ENCODE measurements around the gene TPM4.
"Not testable (repeated sequence)": the region's sequence is repeated elsewhere in the genome, so short reads cannot be mapped to it uniquely, and the experiment has no call there.

TPM4 gene

DNA sequence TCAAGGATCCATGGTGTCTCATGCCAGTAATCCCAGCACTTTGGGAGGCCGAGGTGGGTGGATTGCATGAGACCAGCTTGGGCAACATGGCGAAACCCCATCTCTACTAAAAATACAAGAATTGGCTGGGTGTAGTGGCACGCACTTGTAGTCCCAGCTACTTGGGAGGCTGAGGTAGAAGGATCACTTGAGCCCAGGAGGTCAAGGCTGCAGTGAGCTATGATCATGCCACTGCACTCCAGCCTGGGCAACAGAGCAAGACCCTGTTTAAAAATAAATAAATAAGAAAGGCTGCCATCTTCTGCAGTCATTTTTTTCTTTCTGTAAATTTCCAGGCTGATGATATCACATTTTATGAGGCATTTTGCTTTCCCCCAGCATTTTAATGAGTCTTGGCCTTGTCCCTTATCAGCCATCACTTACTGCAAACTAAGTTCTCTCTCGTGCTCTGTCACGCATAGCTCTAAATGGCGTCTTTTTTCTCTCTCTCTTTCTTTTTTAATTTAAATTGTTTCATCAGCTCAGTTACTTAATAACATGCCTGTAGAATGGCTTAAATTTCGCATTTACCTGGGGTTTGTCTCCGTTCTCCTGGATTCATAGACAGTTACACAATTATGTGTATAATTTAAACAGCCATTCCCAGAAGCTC is 23.1 kb downstream of the TPM4 start:
- DNase-seq: not testable (repeated sequence)

DNA sequence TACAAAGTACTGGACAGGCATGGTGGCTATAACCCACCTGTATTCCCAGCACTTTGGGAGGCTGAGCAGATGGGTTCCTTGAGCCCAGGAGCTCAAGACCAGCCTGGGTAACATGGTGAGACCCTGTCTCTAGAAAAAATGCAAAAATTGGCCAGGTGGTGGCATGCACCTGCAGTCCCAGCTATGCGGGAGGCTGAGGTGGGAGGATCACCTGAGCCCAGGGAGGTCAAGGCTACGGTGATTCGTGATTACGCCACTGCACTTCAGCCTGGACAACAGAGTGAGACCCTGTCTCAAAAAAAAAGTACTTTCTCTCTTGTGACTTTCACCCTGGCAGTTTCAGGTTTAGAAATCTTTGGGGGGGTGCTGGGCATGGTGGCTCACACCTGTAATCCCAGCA is 24.2 kb downstream of the TPM4 start:
- no peak for DNase-seq

DNA sequence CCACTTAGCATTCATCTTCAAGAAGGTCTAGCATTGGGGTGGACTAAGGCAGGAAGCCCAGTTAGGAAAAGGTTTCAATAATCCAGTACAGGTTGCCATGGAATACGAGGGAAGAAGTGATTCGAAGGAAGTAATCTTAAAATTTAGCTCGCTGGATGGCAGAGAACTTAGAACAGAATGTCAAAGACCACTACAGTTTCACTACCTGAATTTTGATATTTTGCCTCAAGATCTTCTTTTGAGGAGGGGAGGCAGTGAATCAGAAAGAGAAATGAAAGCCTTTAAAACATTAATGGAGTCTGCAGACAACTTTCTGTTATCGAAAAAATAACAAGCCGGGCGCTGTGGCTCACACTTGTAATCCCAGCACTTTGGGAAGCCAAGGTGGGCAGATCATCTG is 28.4 kb downstream of the TPM4 start:
- DNase-seq: no peak

DNA sequence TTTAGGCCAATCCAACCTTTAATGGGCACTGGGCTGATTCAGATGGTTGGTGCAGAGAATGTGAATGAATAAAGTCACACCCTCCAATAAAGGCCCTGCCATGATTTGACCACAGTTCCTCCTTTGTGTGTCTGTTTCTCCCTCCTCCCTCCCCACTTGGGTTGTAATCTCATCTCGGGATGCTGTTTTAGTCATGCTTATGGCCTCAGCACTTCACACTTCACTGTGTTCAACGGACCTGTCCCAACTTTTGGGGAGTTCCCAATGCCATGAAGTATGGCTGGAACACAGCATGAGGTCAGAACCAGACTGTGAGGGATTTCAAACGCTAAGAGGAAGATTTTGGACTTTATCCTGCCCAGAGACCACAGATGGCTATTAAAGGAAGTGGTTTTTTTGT is 29.8 kb downstream of the TPM4 start:
- DNase-seq: no peak

- DNase-seq: peak; percentile 99
Observed at GRCh38 chr19:16111160-16111908, 35.0 kb downstream of the TPM4 start, which contains the start of gene RAB8A. Gene RAB8A (plus strand): TSS chr19:16111889. CDS start chr19:16111902, 13 bp downstream.

DNA sequence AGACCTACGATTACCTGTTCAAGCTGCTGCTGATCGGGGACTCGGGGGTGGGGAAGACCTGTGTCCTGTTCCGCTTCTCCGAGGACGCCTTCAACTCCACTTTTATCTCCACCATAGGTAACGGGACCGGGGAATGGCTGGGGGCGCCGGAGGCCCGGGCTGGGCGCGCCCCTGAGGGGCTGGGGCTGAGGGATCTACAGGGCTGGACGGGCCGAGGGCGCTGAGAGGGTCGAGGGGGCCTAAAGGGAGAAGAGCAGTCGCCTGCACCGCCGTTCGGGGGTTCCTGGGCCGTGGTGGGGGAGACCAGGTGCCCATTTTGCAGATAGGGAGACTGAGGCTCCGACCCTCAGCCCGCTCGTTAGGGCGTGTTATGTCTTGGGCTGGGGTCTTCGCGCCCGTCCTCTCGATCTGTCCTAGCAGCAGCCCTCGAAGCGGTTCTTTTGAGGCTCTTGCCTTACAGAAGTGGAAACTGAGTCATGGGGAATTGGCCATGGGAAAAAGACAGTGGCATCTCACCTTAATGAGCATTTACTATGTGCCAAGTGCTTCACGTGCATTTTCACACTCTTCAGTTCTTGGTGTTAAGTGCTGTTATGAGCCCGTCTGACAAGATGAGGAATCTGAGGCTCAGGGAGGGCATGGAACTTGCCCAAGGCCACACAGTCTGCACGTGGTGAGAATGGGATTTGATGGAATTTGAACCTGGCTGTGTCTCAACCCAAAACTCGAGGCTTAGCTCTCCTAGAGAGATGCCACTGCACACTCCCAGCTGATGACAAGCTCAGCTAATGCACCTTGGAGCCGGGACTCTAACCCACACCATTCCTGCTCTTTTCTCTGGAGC is 35.8 kb downstream of the TPM4 start:
- DNase-seq: no peak

GRCh38 chr19:16112778-16113177 is 36.5 kb downstream of the TPM4 start:
- no peak for DNase-seq

DNA sequence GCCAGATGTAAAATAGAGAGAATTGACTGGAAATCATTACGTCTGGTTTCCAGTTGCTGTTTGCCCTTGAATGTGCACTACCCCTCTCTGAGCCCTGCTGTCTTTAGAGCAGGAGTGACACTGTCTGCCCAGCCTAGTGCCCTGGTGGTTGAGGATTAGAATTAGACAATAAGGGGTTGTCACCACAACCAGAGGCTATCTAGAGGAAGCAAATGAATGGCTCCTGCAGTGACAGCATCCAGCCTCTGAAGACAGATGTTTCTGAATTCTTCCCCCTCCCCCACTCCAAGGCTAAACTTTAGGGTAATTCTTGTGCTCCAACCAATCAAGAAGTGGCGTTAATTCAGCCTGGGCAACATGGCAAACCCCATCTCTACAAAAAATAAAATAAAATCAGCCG is 37.4 kb downstream of the TPM4 start:
- DNase-seq: peak; percentile 30

DNA sequence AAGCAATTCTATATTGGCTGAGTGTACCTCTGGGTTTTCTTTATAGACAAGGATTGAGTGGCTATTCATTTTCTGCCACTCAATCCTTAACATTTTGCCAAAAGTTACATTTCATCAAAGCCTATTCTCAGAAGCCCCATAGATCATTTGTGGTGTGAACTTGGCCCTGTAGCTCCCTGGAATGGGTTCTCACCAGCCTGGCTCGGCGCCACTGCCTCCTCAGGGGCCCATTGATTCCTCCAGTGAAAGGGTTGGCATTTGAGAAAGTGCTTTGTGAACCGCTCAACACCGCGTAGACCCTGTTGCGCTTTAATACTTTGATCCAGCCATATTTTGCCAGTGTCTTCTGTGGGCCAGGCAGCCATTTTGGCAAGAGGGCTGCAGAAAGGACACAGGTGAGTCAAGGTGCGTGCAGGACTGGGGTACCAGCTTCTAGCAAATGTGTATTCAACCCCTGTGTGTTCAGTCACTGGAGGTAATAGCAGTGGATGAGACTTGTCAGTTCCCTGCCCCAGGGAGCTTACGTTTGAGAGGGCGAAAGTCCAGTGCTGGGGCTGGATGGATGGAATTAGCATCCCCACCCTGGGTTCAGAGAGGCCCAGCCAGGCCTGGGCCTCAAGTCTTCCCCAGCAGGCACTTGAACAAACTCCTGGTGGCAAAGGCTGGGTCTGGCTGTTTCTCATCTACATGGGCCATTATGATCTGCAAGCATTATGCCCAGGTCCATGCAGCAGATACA is 39.2 kb downstream of the TPM4 start:
- no peak for DNase-seq

GRCh38 chr19:16116067-16116466 is 39.8 kb downstream of the TPM4 start:
- DNase-seq: no peak

GRCh38 chr19:16117594-16118033 is 41.3 kb downstream of the TPM4 start:
- DNase-seq: no peak

- peak; percentile 73 for DNase-seq
Observed at GRCh38 chr19:16118489-16119033, 42.3 kb downstream of the TPM4 start.

- DNase-seq: peak; percentile 54
Observed at GRCh38 chr19:16119075-16119857, 43.0 kb downstream of the TPM4 start.

DNA sequence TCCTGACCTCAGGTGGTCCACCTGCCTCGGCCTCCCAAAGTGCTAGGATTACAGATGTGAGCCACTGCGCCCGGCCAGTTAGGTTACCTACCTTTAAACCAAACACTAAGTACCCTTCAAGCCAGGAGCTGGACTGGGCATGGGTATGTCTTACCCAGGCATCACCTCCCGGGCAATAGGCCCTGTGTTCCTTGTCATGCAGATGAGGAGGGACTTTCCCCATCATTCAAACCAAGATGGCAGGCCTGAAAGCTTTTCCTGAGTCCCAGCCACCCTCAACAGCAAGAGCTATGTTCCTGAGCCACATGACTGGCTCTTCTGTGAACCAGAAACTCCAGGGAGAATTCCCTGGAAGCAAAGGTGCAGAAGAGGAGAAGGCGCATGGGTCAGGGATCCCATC is 44.8 kb downstream of the TPM4 start:
- no peak for DNase-seq

DNA sequence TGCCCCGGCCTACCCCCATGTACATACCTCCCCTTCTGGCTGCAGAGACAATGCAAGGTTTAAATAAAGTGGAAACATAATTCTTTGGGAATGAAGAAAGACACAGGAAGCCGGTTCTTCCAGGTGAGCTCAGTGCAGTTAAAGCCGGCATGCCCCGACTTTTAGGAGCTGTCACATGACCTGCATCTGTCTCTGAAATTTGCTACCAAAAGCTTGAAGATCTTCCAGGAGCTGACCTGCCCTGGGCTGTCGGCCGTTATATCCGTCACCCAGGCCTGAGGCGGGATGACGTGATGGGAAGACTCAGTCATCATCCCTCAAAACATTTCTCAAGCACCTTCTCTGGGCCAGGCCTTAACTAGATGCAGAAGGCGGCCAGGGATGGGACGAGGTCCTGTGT is 45.7 kb downstream of the TPM4 start:
- no peak for DNase-seq

DNA sequence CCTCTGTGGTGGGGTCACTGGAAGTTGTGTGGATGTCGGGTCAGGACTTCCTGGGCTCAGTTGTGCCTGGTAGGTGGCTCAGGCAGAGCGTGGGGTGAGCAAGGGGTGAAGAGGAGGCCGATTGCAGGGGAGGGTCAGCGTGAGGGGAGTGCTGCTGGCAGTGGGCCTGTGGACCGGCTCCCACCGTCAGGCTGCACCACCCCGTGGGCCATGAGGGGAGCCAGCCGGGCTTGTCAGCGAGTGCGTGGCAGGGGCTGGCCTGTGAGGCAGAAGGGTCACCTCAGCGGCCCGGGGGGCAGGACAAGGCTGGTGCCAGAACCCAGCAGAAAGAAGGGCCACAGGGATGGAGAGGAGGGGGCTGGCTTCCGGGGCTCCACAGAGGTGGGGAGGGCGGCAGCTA is 48.7 kb downstream of the TPM4 start:
- DNase-seq: no peak

- DNase-seq: no peak
Observed at GRCh38 chr19:16125737-16126495, 49.6 kb downstream of the TPM4 start.

DNA sequence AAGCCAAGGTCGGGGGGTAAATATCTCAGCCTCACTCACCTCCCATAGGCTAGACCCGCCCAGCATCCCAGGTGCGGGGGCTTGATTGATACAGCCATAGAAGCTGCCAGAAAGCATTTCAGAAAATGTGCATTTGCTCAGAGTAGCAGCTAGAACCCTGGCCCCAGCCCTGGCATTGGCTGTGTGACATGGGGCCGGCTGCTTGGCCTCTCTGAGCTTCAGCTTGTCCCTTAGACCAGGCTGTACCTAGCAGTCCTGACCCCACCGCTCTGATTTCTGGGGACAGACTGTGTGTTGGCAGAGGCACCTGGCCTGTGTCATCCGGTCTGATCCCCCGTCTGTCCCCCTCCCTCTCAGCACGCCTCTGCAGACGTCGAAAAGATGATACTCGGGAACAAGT is 50.8 kb downstream of the TPM4 start:
- no peak for DNase-seq

- DNase-seq: no peak
Observed at GRCh38 chr19:16127776-16128371, 51.6 kb downstream of the TPM4 start.

DNA sequence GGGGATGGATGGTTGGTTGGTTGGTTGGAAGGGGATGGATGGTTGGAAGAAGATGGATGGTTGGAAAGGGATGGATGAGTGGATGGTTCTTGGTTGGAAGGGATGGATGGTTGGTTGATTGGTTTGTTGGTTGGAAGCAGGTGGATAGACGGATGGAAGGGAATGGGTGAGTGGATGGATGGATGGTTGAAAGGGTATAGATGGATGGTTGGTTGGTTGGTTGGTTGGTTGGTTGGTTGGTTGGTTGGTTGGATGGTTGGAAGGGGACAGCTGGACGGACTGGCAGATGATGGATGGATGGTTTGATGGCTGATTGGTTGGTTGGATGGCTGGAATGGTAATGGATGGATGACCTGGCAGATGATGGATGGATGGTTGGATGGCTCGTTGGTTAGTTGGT is 55.4 kb downstream of the TPM4 start:
- DNase-seq: no peak

DNA sequence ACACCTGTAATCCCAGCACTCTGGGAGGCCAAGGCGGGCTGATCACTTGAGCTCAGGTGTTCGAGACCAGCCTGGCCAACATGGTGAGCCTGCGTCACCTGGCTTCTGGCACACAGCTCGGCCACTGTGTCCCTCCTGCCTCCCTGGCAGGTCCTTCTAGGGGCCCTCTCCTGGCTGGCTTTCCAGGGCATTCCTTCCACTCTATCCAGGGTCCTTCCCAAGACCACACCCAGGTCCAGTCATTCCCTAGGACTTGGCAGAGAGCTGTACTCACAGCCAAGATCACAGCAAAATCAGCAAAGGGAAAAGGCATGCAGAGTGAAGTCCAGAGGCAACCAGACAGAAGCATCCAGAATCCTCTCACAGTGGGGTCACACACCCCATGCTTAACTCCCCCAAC is 57.5 kb downstream of the TPM4 start:
- DNase-seq: no peak
